Common myeloid progenitor, CD34-positive (primary cell): ENCODE data around the gene MLF2.

ENCODE experiments used
- CTCF ChIA-PET: fragments of 350-600 bp; sonication (Branson Sonifier 250); formaldehyde crosslinking; loops from one replicate; lab custom pipeline; 2021; ENCODE audit warnings: antibody characterized with exemption; lab: Charles Lee
- POLR2A ChIA-PET: fragments of 350-600 bp; sonication (Branson Sonifier 250); formaldehyde crosslinking; loops from one replicate; lab custom pipeline; 2021; ENCODE audit warnings: antibody characterized with exemption; lab: Charles Lee
- DNase-seq, 3 donors: peaks; one replicate each; pipeline versions ENCODE4 v3.0.0 to v3.0.0-alpha.2; 2013
- H3K27ac ChIP-seq, 2 experiments: 1 replicate in 1 of 2; 2 replicates in 1 of 2; pipeline ENCODE4 v1.7.0; 2013; ENCODE audit warnings: inconsistent platforms in 2 of 2, low read length in 2 of 2, mild to moderate bottlenecking in 2 of 2, low read depth in 1 of 2, moderate library complexity in 1 of 2; ENCODE audit not compliant: severe bottlenecking in 2 of 2, insufficient read depth in 1 of 2, poor library complexity in 1 of 2
- H3K27me3 ChIP-seq, 5 experiments: replicated peaks in 2 of 5; 1 replicate in 3 of 5; 2 replicates in 2 of 5; pipeline versions ENCODE4 v1.6.1 to v1.7.0; 2013; ENCODE audit warnings: low read length in 4 of 5, mild to moderate bottlenecking in 2 of 5, moderate library complexity in 2 of 5, inconsistent platforms in 1 of 5; ENCODE audit not compliant: insufficient read depth in 5 of 5, control insufficient read depth in 4 of 5
- H3K36me3 ChIP-seq, 4 experiments: 1 replicate in 2 of 4; 2 replicates in 2 of 4; pipeline versions ENCODE4 v1.6.1 to v1.7.0; 2013; ENCODE audit warnings: low read length in 3 of 4, control low read depth in 1 of 4, mild to moderate bottlenecking in 1 of 4; ENCODE audit not compliant: control insufficient read depth in 4 of 4, insufficient read depth in 4 of 4
- H3K4me1 ChIP-seq, 4 experiments: 1 replicate in 3 of 4; 2 replicates in 1 of 4; pipeline versions ENCODE4 v1.6.1 to v1.7.1; 2013; ENCODE audit warnings: low read length in 3 of 4, mild to moderate bottlenecking in 3 of 4, control low read depth in 1 of 4, inconsistent platforms in 1 of 4, moderate library complexity in 1 of 4; ENCODE audit not compliant: control insufficient read depth in 4 of 4, insufficient read depth in 4 of 4; ENCODE audit errors: control extremely low read depth in 1 of 4
- H3K4me3 ChIP-seq, 7 experiments: 1 replicate in 4 of 7; 2 replicates in 3 of 7; pipeline versions ENCODE4 v1.5.1 to v1.7.0; 2013; ENCODE audit warnings: mild to moderate bottlenecking in 7 of 7, low read length in 6 of 7, moderate library complexity in 6 of 7, inconsistent platforms in 2 of 7, low read depth in 2 of 7, control low read depth in 1 of 7; ENCODE audit not compliant: insufficient read depth in 4 of 7, control insufficient read depth in 1 of 7; ENCODE audit errors: extremely low read depth in 1 of 7
- H3K9me3 ChIP-seq, 5 experiments: 1 replicate in 4 of 5; 2 replicates in 1 of 5; pipeline versions ENCODE4 v1.6.1 to v1.7.1; 2013; ENCODE audit warnings: low read length in 4 of 5, mild to moderate bottlenecking in 2 of 5, inconsistent platforms in 1 of 5, low read depth in 1 of 5, moderate library complexity in 1 of 5; ENCODE audit not compliant: control insufficient read depth in 4 of 5, insufficient read depth in 2 of 5; ENCODE audit errors: control extremely low read depth in 1 of 5
- WGBS: methylation state at CpG from one replicate; pipeline ENCODE4 v1.1.5; 2013; ENCODE audit not compliant: insufficient coverage; 5-methylcytosine and 5-hydroxymethylcytosine counted together

Gene MLF2

GRCh38 chr12:6778217-6778573 is 25.3 kb upstream of the MLF2 start:
- peak overlapping the region in 6 of 7 experiments; percentile 46 to 70 (median 64) for H3K4me3 ChIP-seq
- peaks cover 0 to 26% (median 3%) of the 10 kb centered on the region in 4 experiments for H3K36me3 ChIP-seq
- ChIA-PET POLR2A (interaction anchor here (0.8 to 1.0 kb wide), 2 partner anchors 25 to 33 kb away, joined by 3 to 4 read pairs; partner anchors contain the start of gene MLF2), CTCF (interaction anchor here (0.6 to 15.2 kb wide), 19 partner anchors 8 to 207 kb away, joined by 3 to 237 read pairs (median 3); partner anchors contain the start of genes MLF2 and PTMS)
- WGBS = 76% methylated on average over 11 of the region's 14 CpGs
- no peak for DNase-seq
- H3K27ac ChIP-seq = no peak overlapping the region
- no peaks in the 10 kb centered on the region for H3K9me3 ChIP-seq
- peaks cover 0 to 14% (median 0%) of the 10 kb centered on the region in 5 experiments for H3K27me3 ChIP-seq
- peaks cover 0 to 34% (median 23%) of the 10 kb centered on the region in 4 experiments for H3K4me1 ChIP-seq

- Histone ChIP-seq H3K27me3 (peaks cover 0 to 15% (median 0%) of the 10 kb centered on the region in 5 experiments), H3K4me1 (peaks cover 0 to 42% (median 31%) of the 10 kb centered on the region in 4 experiments), H3K4me3 (no peak overlapping the region), H3K36me3 (peaks cover 0 to 26% (median 3%) of the 10 kb centered on the region in 4 experiments), H3K27ac (no peak overlapping the region), H3K9me3 (no peaks in the 10 kb centered on the region)
- no peak for DNase-seq
- POLR2A ChIA-PET = no interaction called here
- CTCF ChIA-PET = interaction anchor here (0.9 to 15.2 kb wide), 8 partner anchors 9 to 158 kb away, joined by 3 to 237 read pairs (median 4); partner anchors contain the start of genes MLF2, PTMS and ZNF384
- 96% methylated on average over 4 of the region's 5 CpGs for WGBS
These were observed 24.4 kb upstream of the MLF2 start for GRCh38 chr12:6777386-6777785.

GRCh38 chr12:6775185-6776174 is 22.5 kb upstream of the MLF2 start:
- no peaks in the 10 kb centered on the region for H3K9me3 ChIP-seq
- peaks cover 0 to 60% (median 48%) of the 10 kb centered on the region in 4 experiments for H3K4me1 ChIP-seq
- peaks cover 0 to 15% (median 0%) of the 10 kb centered on the region in 5 experiments for H3K27me3 ChIP-seq
- 91% methylated on average over 12 of the region's 16 CpGs for WGBS
- CTCF ChIA-PET = interaction anchor here (0.7 to 15.2 kb wide), 6 partner anchors 10 to 75 kb away, joined by 3 to 237 read pairs (median 3); partner anchors contain the start of genes MLF2 and PTMS
- no peak for DNase-seq
- H3K36me3 ChIP-seq = peaks cover 0 to 28% (median 3%) of the 10 kb centered on the region in 4 experiments
- H3K27ac ChIP-seq = no peak overlapping the region
- H3K4me3 ChIP-seq = no peak overlapping the region
- POLR2A ChIA-PET = no interaction called here

DNA sequence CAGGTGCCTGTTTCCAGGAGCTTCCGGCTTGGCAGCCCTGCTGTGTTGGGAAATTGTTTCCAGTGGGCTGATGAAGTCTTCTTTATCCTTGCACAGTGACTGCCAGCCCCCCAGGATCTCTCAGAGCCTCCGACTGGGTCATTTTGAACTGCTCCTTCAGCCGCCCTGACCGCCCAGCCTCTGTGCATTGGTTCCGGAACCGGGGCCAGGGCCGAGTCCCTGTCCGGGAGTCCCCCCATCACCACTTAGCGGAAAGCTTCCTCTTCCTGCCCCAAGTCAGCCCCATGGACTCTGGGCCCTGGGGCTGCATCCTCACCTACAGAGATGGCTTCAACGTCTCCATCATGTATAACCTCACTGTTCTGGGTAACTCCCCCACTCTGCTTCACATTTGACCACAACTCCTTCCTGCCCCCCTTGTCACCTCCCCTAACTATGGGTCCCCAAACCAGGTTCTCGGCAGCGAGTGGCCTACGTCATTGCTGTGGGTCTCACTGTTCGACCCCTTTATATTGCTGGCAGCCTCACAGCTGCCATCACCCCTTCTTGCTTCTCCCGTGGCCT is 21.6 kb upstream of the MLF2 start:
- WGBS = 71% methylated on average over 15 of the region's 15 CpGs
- Histone ChIP-seq H3K27ac (no peak overlapping the region), H3K36me3 (peaks cover 0 to 35% (median 5%) of the 10 kb centered on the region in 4 experiments), H3K9me3 (no peaks in the 10 kb centered on the region), H3K27me3 (peaks cover 0 to 15% (median 0%) of the 10 kb centered on the region in 5 experiments), H3K4me1 (peaks cover 0 to 68% (median 48%) of the 10 kb centered on the region in 4 experiments), H3K4me3 (peak overlapping the region in 2 of 7 experiments; percentile 64 to 81)
- no peak for DNase-seq
- CTCF ChIA-PET = interaction anchor here (0.7 to 15.2 kb wide), 8 partner anchors 8 to 158 kb away, joined by 3 to 237 read pairs (median 4); partner anchors contain the start of genes MLF2 and PTMS
- POLR2A ChIA-PET = no interaction called here

DNA sequence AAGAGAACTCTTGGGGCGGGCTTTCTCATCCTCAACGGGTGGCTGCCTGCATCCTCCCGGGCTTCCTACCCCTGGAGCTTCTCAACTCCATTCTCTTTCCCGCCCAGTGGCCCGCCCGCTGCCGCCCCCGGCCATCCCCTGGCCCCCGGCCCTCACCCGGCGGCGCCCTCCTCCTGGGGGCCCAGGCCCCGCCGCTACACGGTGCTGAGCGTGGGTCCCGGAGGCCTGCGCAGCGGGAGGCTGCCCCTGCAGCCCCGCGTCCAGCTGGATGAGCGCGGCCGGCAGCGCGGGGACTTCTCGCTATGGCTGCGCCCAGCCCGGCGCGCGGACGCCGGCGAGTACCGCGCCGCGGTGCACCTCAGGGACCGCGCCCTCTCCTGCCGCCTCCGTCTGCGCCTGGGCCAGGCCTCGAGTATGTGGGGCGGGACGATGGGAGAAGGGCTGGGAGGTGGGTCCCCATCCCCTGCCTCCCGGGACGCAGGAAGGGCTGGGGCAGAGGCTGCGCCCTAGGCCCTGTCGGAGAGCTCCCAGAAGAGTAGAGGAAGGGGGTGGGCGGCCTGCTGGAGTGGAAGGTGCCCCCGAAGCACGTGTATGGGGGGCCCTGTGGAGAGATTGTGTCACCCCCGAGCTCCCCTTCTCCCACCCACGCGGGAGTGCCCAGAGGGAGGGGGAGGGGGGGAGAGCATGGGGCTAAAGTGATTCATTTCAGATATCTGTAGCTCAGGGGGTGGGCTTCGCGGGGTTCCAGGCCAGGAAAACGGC is 20.8 kb upstream of the MLF2 start:
- peaks cover 0 to 15% (median 0%) of the 10 kb centered on the region in 5 experiments for H3K27me3 ChIP-seq
- POLR2A ChIA-PET = interaction anchor here (0.6 kb wide), 1 partner anchor 10 kb away, joined by 3 read pairs; no protein-coding TSS in a partner anchor
- WGBS = 7% methylated on average over 22 of the region's 60 CpGs
- no peak overlapping the region for H3K27ac ChIP-seq
- H3K9me3 ChIP-seq = no peaks in the 10 kb centered on the region
- CTCF ChIA-PET = interaction anchor here (0.7 to 15.2 kb wide), 7 partner anchors 8 to 157 kb away, joined by 3 to 237 read pairs (median 4); partner anchors contain the start of genes MLF2 and PTMS
- H3K4me3 ChIP-seq = peak overlapping the region in 6 of 7 experiments; percentile 13 to 81 (median 48)
- no peak for DNase-seq
- H3K4me1 ChIP-seq = peaks cover 0 to 70% (median 49%) of the 10 kb centered on the region in 4 experiments
- peaks cover 0 to 36% (median 5%) of the 10 kb centered on the region in 4 experiments for H3K36me3 ChIP-seq
